H1 (cell line): ENCODE results near the gene STH. TPM values are rescaled to one million over a fixed set of nuclear protein-coding genes. Genes with fewer than 3 reads are reported as not detected.

ENCODE experiments used
- polyA plus RNA-seq, 7 experiments: library from polyadenylated mRNA; depleted of rRNA in 3 of 7; stranded (reverse) in 5 of 7; unstranded in 2 of 7; fragments of >200 nt in 5 of 7; fragments of 200-250 nt in 2 of 7; gene quantifications; 1 replicate in 5 of 7; 2 replicates in 1 of 7; 4 replicates in 1 of 7; pipeline versions ENCODE4 v1.2.1 to v1.2.3, GENCODE V29; 2011 to 2013; ENCODE audit warnings: missing spikeins in 2 of 7, mixed read lengths in 2 of 7
- total RNA-seq: library from RNA; stranded (reverse); fragmentation: NEBNext Ultra II Directional; extraction: Animal tissue kit (Norgen Biotek cat#: 25700); gene quantifications from 2 replicates; pipeline ENCODE4 v1.2.1, GENCODE V29; 2021
- TF ChIP-seq, protein P1 (sequence below): IDR thresholded peaks from 2 replicates; pipeline ENCODE4 v1.6.1; 2012; ENCODE audit warnings: low read length, inconsistent platforms

STH gene
- total and polyA plus RNA-seq, 2 of the 8 experiments (the other 6 are each of a cell fraction or from before 2014, with no cell fraction given): not detected

DNA sequence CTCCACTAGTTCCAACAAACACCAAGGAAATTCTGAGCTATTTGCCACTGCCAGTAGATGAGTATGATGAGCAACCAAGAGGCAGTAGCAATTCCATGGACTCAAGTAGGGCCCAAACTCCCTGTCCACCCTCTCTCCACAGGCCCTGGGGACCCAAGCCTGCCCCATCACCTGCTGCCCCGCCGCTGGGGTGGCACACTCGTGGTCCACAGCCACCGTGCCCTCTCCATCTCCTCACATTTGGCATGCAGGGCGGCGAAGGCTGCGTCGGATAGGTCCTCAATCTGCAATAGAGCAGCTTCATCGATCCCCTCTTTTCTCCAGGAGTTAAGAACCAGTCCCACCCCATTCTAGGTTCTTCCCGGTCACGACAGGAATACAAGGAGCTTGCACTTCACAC lies 33.9 kb downstream of the STH start (continued):
- TF ChIP-seq, protein P1, sequence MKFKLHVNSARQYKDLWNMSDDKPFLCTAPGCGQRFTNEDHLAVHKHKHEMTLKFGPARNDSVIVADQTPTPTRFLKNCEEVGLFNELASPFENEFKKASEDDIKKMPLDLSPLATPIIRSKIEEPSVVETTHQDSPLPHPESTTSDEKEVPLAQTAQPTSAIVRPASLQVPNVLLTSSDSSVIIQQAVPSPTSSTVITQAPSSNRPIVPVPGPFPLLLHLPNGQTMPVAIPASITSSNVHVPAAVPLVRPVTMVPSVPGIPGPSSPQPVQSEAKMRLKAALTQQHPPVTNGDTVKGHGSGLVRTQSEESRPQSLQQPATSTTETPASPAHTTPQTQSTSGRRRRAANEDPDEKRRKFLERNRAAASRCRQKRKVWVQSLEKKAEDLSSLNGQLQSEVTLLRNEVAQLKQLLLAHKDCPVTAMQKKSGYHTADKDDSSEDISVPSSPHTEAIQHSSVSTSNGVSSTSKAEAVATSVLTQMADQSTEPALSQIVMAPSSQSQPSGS: no peak
